ENCODE results near the gene FUBP3.

- TF ChIP-seq CTCF (IDR thresholded peaks at IDR 0.05): no peak
- TF ChIP-seq POLR2A (IDR thresholded peaks at IDR 0.05): no peak
These were observed 21.7 kb downstream of the FUBP3 start for GRCh38 chr9:130601100-130601499.

Data from uterus (tissue), 2 donors.